Gastroesophageal sphincter (tissue), 4 donors: Measurements from ENCODE around the gene HADH. TPM values are rescaled to one million over a fixed set of nuclear protein-coding genes. Genes with fewer than 3 reads are reported as not detected.

ENCODE experiments used
- ATAC-seq: fragments of 150-250 bp; one replicate; pipeline ENCODE4 v1.9.1; 2016; ENCODE audit warnings: mild to moderate bottlenecking, moderate library complexity
- H3K27ac ChIP-seq, 4 donors: fragments of 200-600 bp; sonication (generic) in 3 of 4; 1 replicate in 3 of 4; 2 replicates in 1 of 4; pipeline ENCODE4 v1.5.1; 2016 to 2019
- H3K27me3 ChIP-seq: fragments of 200-600 bp; sonication (generic); one replicate; pipeline ENCODE4 v1.5.1; 2019
- H3K36me3 ChIP-seq, 2 donors: fragments of 200-600 bp; sonication (generic); one replicate each; pipeline ENCODE4 v1.5.1; 2019; ENCODE audit warnings: control low read depth in 1 of 2
- H3K4me1 ChIP-seq, 3 donors: fragments of 200-600 bp; sonication (generic); 1 replicate in 2 of 3; 2 replicates in 1 of 3; pipeline ENCODE4 v1.5.1; 2016 to 2019; ENCODE audit warnings: control low read depth in 2 of 3
- H3K4me3 ChIP-seq, 2 donors: fragments of 200-600 bp; sonication (generic); one replicate each; pipeline ENCODE4 v1.5.1; 2019; ENCODE audit warnings: mild to moderate bottlenecking in 1 of 2, moderate library complexity in 1 of 2
- H3K9me3 ChIP-seq, 3 donors: fragments of 200-600 bp; sonication (generic); one replicate each; pipeline ENCODE4 v1.5.1; 2017 to 2019; ENCODE audit warnings: control low read depth in 2 of 3
- EP300 ChIP-seq: sonication (generic); formaldehyde crosslinking; IDR thresholded peaks from one replicate; pipeline ENCODE4 v1.6.1; 2017; ENCODE audit warnings: antibody characterized with exemption, mild to moderate bottlenecking
- POLR2A ChIP-seq, 2 donors: fragments of 450-650 bp; IDR thresholded peaks; one replicate each; pipeline ENCODE4 v1.6.1; 2017; ENCODE audit warnings: antibody characterized with exemption in 2 of 2, mild to moderate bottlenecking in 2 of 2, moderate library complexity in 1 of 2
- POLR2AphosphoS5 ChIP-seq: sonication (generic); formaldehyde crosslinking; IDR thresholded peaks from one replicate; pipeline ENCODE4 v1.6.1; 2017; ENCODE audit warnings: antibody characterized with exemption
- WGBS, 2 donors: methylation state at CpG; one replicate each; pipeline ENCODE4 v1.1.5; 2018; ENCODE audit warnings: low coverage in 1 of 2; 5-methylcytosine and 5-hydroxymethylcytosine counted together
- total RNA-seq, 4 donors: library from RNA; depleted of rRNA; stranded (reverse); fragments of >200 nt; gene quantifications; one replicate each; pipeline ENCODE4 v1.1.0, GENCODE V29; 2016
- TF ChIP-seq, protein P1 (sequence below), 4 experiments: fragments of 200-600 bp in 2 of 4; fragments of 450-650 bp in 2 of 4; sonication (generic) in 1 of 4; IDR thresholded peaks; one replicate each; pipeline ENCODE4 v1.5.1; 2017 to 2019; ENCODE audit warnings: antibody characterized with exemption in 4 of 4, mild to moderate bottlenecking in 2 of 4, moderate library complexity in 2 of 4

HADH gene
- total RNA-seq, 4 donors from 2014 or later, result 88.9 to 148 (median 112) TPM

- Histone ChIP-seq H3K4me3 (no peak overlapping the region), H3K4me1 (no peaks in the 10 kb centered on the region), H3K36me3 (no peaks in the 10 kb centered on the region), H3K27ac (no peak overlapping the region), H3K9me3 (no peaks in the 10 kb centered on the region), H3K27me3 (no peaks in the 10 kb centered on the region)
- ATAC-seq, result no peak
- WGBS, 2 donors, result 48 to 60% methylated on average over 4 of the region's 4 CpGs
- TF ChIP-seq, protein P1, sequence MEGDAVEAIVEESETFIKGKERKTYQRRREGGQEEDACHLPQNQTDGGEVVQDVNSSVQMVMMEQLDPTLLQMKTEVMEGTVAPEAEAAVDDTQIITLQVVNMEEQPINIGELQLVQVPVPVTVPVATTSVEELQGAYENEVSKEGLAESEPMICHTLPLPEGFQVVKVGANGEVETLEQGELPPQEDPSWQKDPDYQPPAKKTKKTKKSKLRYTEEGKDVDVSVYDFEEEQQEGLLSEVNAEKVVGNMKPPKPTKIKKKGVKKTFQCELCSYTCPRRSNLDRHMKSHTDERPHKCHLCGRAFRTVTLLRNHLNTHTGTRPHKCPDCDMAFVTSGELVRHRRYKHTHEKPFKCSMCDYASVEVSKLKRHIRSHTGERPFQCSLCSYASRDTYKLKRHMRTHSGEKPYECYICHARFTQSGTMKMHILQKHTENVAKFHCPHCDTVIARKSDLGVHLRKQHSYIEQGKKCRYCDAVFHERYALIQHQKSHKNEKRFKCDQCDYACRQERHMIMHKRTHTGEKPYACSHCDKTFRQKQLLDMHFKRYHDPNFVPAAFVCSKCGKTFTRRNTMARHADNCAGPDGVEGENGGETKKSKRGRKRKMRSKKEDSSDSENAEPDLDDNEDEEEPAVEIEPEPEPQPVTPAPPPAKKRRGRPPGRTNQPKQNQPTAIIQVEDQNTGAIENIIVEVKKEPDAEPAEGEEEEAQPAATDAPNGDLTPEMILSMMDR (IDR thresholded peaks at IDR 0.05), result no peak
- TF ChIP-seq POLR2AphosphoS5, result no peak
- TF ChIP-seq EP300, result no peak
Observed at GRCh38 chr4:108072300-108072699, 82.6 kb downstream of the HADH start.

GRCh38 chr4:108078024-108078733 lies 88.5 kb downstream of the HADH start:
- TF ChIP-seq POLR2AphosphoS5 (no peak), EP300 (no peak), POLR2A (IDR thresholded peaks at IDR 0.05) (no peak)
- TF ChIP-seq, protein P1 (IDR thresholded peaks at IDR 0.05), result no peak
- Histone ChIP-seq H3K4me1 (no peaks in the 10 kb centered on the region), H3K9me3 (no peaks in the 10 kb centered on the region), H3K27me3 (peaks cover 4% of the 10 kb centered on the region), H3K27ac (no peak overlapping the region), H3K36me3 (no peaks in the 10 kb centered on the region), H3K4me3 (no peak overlapping the region)
- WGBS, 2 donors, result 59 to 66% methylated on average over 4 to 5 of the region's 5 CpGs
- ATAC-seq, result no peak

DNA sequence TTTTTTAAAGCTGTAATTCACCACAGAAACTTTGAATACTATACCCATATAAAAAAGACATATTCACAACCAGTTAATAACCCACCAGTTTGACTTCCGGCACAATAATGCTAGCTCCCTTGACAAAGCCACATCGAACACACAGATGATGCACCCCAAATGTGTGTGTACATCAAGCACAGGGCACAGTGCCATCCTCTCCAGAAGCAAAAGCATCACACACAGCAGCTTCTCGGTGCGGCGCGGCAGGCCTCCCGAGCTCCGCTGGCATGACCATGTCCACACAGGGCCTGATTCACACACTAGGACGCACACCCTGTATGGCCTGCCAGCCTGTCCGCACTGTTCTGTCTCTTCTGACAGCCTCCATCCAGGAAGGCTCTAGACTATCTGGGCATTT lies 91.1 kb downstream of the HADH start:
- no peak for ATAC-seq
- Histone ChIP-seq H3K27ac (no peak overlapping the region), H3K36me3 (no peaks in the 10 kb centered on the region), H3K4me1 (no peaks in the 10 kb centered on the region), H3K9me3 (no peaks in the 10 kb centered on the region), H3K4me3 (no peak overlapping the region), H3K27me3 (peaks cover 4% of the 10 kb centered on the region)
- 89 to 94% methylated on average over 7 to 9 of the region's 10 CpGs for WGBS, 2 donors
- TF ChIP-seq POLR2A (IDR thresholded peaks at IDR 0.05) (no peak), POLR2AphosphoS5 (no peak), EP300 (no peak)
- TF ChIP-seq, protein P1 (IDR thresholded peaks at IDR 0.05), result no peak

DNA sequence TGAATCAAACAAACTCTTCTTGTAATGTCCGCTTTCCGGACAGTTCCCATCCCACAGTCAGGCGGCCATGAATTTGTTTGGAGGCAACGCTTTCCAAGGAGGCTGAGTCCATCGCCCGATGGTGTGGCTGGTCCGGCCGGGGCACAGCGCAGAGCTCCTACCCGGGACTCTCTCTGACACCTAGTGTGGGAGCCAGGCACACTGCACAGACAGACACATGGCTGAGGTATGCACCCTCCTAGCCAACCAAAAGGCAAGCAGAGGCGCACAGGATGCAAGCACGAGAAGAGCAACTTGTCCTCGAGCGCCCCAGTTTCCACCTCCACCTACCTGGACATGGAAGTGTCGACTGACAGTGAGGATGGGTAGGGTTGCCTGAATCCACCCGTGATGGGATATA lies 91.6 kb downstream of the HADH start:
- no peak for ATAC-seq
- Histone ChIP-seq H3K27ac (no peak overlapping the region), H3K9me3 (no peaks in the 10 kb centered on the region), H3K36me3 (no peaks in the 10 kb centered on the region), H3K27me3 (peaks cover 4% of the 10 kb centered on the region), H3K4me3 (no peak overlapping the region), H3K4me1 (no peaks in the 10 kb centered on the region)
- 94% methylated on average over 7 of the region's 16 CpGs; no CpG with 5 or more reads in 1 of the 2 donors for WGBS, 2 donors
- no peak for TF ChIP-seq EP300
- TF ChIP-seq, protein P1 (IDR thresholded peaks at IDR 0.05), result no peak

Other genes with a start within 250 kb of the HADH start
- gene SGMS2, start 165.0 kb upstream of the HADH start, total RNA-seq, result 100 to 1,000 TPM; 170 to 499 (median 277) TPM
- gene CYP2U1, start 58.3 kb upstream of the HADH start, total RNA-seq, result 10 to 100 TPM; 14.9 to 34.0 (median 27.3) TPM
- gene LEF1, start 179.0 kb downstream of the HADH start, total RNA-seq, result 1 to 10 TPM in 3 of 4 donors, not detected in 1; 1.5 to 2.6 (median 2.4) TPM